Neural cell (in vitro differentiated cells): ENCODE results near the gene LIN37.

Experiments used
- EZH2 ChIP-seq: fragments of 200-600, 300-800 bp; shearing (Covaris generic), sonication (generic); IDR thresholded peaks from 2 replicates; pipeline ENCODE4 v1.6.1; 2014; ENCODE audit warnings: antibody characterized with exemption, low read length, borderline replicate concordance, mild to moderate bottlenecking; ENCODE audit not compliant: insufficient read depth, poor library complexity, severe bottlenecking
- POLR2AphosphoS5 ChIP-seq: IDR thresholded peaks from 2 replicates; pipeline ENCODE4 v1.6.1; 2012
- RAD21 ChIP-seq: fragments of 450-650 bp; conservative IDR thresholded peaks from 2 replicates; pipeline ENCODE4 v1.6.1; 2014; ENCODE audit warnings: antibody characterized with exemption, mild to moderate bottlenecking, moderate library complexity
- SMC3 ChIP-seq: fragments of 450-650 bp; conservative IDR thresholded peaks from 2 replicates; pipeline ENCODE4 v1.6.1; 2014; ENCODE audit warnings: antibody characterized with exemption, mild to moderate bottlenecking, moderate library complexity; ENCODE audit not compliant: poor library complexity
- TF ChIP-seq, protein P1 (sequence below): fragments of 450-650 bp; IDR thresholded peaks from 2 replicates; pipeline ENCODE4 v1.5.1; 2014; ENCODE audit warnings: antibody characterized with exemption, mild to moderate bottlenecking, moderate library complexity; ENCODE audit not compliant: poor library complexity, severe bottlenecking

DNA sequence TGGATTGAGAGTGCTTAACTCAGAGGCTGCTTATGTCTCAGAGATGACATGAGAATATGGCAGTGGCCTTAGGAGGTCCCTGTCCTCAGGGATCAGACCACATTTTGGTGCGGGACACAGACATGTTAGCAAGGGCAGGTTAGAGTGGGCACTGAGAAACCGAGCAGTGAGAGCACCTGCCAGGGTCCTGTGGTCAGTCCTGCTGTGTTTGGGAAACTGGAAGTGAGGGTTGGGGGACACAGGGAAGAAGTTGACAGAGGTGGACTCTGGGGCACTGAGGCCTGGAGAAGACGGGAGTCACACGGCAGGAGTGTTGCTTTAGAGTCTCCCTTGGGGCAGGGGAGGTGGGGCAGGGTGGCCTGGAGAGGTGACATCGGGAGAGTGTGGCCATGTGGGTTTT, 13.5 kb upstream of the LIN37 start:
- TF ChIP-seq, protein P1, sequence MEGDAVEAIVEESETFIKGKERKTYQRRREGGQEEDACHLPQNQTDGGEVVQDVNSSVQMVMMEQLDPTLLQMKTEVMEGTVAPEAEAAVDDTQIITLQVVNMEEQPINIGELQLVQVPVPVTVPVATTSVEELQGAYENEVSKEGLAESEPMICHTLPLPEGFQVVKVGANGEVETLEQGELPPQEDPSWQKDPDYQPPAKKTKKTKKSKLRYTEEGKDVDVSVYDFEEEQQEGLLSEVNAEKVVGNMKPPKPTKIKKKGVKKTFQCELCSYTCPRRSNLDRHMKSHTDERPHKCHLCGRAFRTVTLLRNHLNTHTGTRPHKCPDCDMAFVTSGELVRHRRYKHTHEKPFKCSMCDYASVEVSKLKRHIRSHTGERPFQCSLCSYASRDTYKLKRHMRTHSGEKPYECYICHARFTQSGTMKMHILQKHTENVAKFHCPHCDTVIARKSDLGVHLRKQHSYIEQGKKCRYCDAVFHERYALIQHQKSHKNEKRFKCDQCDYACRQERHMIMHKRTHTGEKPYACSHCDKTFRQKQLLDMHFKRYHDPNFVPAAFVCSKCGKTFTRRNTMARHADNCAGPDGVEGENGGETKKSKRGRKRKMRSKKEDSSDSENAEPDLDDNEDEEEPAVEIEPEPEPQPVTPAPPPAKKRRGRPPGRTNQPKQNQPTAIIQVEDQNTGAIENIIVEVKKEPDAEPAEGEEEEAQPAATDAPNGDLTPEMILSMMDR, result no peak
- TF ChIP-seq POLR2AphosphoS5, result no peak
- no peak for TF ChIP-seq EZH2
- TF ChIP-seq SMC3, result no peak
- no peak for TF ChIP-seq RAD21
